ENCODE results near the gene PHYKPL.
A peak's percentile ranks its signal among the peaks of the same experiment; 100 is the strongest.
"Not testable (repeated sequence)": the region's sequence is repeated elsewhere in the genome, so short reads cannot be mapped to it uniquely, and the experiment has no call there.

PHYKPL gene

GRCh38 chr5:178261666-178262600, 29.3 kb upstream of the PHYKPL start:
- DNase-seq = no peak

- no peak for DNase-seq
Observed at GRCh38 chr5:178259623-178260536, 27.3 kb upstream of the PHYKPL start.

GRCh38 chr5:178257650-178258049, 25.0 kb upstream of the PHYKPL start:
- DNase-seq = no peak

GRCh38 chr5:178256746-178257145, 24.1 kb upstream of the PHYKPL start:
- no peak for DNase-seq

- not testable (repeated sequence) for DNase-seq
Observed at GRCh38 chr5:178253632-178254031, 21.0 kb upstream of the PHYKPL start.

GRCh38 chr5:178252258-178252657, 19.7 kb upstream of the PHYKPL start:
- DNase-seq = no peak

- no peak for DNase-seq
Observed at GRCh38 chr5:178250263-178250662, 17.7 kb upstream of the PHYKPL start.

- no peak for DNase-seq
Observed at GRCh38 chr5:178249191-178249989, 16.8 kb upstream of the PHYKPL start.

GRCh38 chr5:178248750-178249149, 16.1 kb upstream of the PHYKPL start:
- no peak for DNase-seq

GRCh38 chr5:178247481-178248456, 15.2 kb upstream of the PHYKPL start:
- DNase-seq = no peak

GRCh38 chr5:178246624-178247279, 14.2 kb upstream of the PHYKPL start:
- DNase-seq = no peak

GRCh38 chr5:178245389-178245788, 12.8 kb upstream of the PHYKPL start:
- DNase-seq = no peak

GRCh38 chr5:178244576-178244975, 12.0 kb upstream of the PHYKPL start:
- DNase-seq = no peak

- DNase-seq = no peak
Observed at GRCh38 chr5:178242416-178242815, 9.8 kb upstream of the PHYKPL start.

GRCh38 chr5:178241688-178242231, 9.2 kb upstream of the PHYKPL start:
- DNase-seq = no peak

- DNase-seq = no peak
Observed at GRCh38 chr5:178241231-178241663, 8.6 kb upstream of the PHYKPL start.

GRCh38 chr5:178240766-178241165, 8.2 kb upstream of the PHYKPL start:
- no peak for DNase-seq

GRCh38 chr5:178240341-178240741, 7.7 kb upstream of the PHYKPL start:
- no peak for DNase-seq

- DNase-seq = peak; percentile 30
Observed at GRCh38 chr5:178239626-178240301, 7.2 kb upstream of the PHYKPL start.

Data from activated CD4-positive, alpha-beta T cell treated with anti-CD3 and anti-CD28 coated beads, Interleukin-10, Interleukin-2, amounts not matched to agents 100 ng/mL and 50 ng/mL, durations not matched to agents 16 hours and 8 hours (primary cell).